ENCODE data around the gene PALLD.

PALLD gene

GRCh38 chr4:168461821-168462220 is 35.0 kb upstream of the PALLD start:
- TF ChIP-seq CTCF (IDR thresholded peaks at IDR 0.05; ENCODE audit: control insufficient read depth, insufficient read depth, low read depth, low read length, missing control alignments), result no peak
- no peak for DNase-seq (ENCODE audit: low read depth)
- H3K4me3 ChIP-seq (ENCODE audit: control insufficient read depth, low read depth, low read length), result no peak overlapping the region

- no peak for TF ChIP-seq CTCF (IDR thresholded peaks at IDR 0.05; ENCODE audit: control insufficient read depth, insufficient read depth, low read depth, low read length, missing control alignments)
- no peak overlapping the region for H3K4me3 ChIP-seq (ENCODE audit: control insufficient read depth, low read depth, low read length)
- no peak for DNase-seq (ENCODE audit: low read depth)
These were observed 23.9 kb upstream of the PALLD start for GRCh38 chr4:168472920-168473319.

- no peak overlapping the region for H3K4me3 ChIP-seq (ENCODE audit: control insufficient read depth, low read depth, low read length)
- no peak for DNase-seq (ENCODE audit: low read depth)
- TF ChIP-seq CTCF (IDR thresholded peaks at IDR 0.05; ENCODE audit: control insufficient read depth, insufficient read depth, low read depth, low read length, missing control alignments), result no peak
These were observed 22.1 kb upstream of the PALLD start for GRCh38 chr4:168474660-168475320.

GRCh38 chr4:168475745-168476144 is 21.1 kb upstream of the PALLD start:
- no peak for DNase-seq (ENCODE audit: low read depth)
- no peak overlapping the region for H3K4me3 ChIP-seq (ENCODE audit: control insufficient read depth, low read depth, low read length)
- no peak for TF ChIP-seq CTCF (IDR thresholded peaks at IDR 0.05; ENCODE audit: control insufficient read depth, insufficient read depth, low read depth, low read length, missing control alignments)

GRCh38 chr4:168478868-168479267 is 18.0 kb upstream of the PALLD start:
- DNase-seq (ENCODE audit: low read depth), result no peak
- TF ChIP-seq CTCF (IDR thresholded peaks at IDR 0.05; ENCODE audit: control insufficient read depth, insufficient read depth, low read depth, low read length, missing control alignments), result no peak
- no peak overlapping the region for H3K4me3 ChIP-seq (ENCODE audit: control insufficient read depth, low read depth, low read length)

GRCh38 chr4:168480931-168481611 is 15.8 kb upstream of the PALLD start:
- peak overlapping the region; percentile 68 for H3K4me3 ChIP-seq (ENCODE audit: control insufficient read depth, low read depth, low read length)
- DNase-seq (ENCODE audit: low read depth), result peak; percentile 55
- no peak for TF ChIP-seq CTCF (IDR thresholded peaks at IDR 0.05; ENCODE audit: control insufficient read depth, insufficient read depth, low read depth, low read length, missing control alignments)
